ENCODE measurements around the gene SIDT1.

SIDT1 gene

DNA sequence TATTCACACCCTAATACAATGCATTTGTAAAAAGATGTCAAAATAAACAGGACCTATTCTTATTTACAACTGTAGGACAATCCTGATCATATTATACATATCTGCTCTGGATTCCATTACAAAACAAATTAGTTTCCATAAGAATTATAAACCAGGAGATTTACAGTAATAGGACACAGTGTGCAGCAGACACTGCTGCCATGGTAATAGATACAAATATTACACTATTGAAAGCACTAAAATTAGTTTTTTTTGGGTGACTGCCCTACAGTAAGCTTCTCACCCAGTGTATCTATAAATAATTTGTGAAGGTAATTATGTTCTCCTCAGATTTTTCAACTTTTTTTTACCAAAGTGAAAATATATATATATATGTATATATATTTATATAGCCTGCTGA, 116.2 kb downstream of the SIDT1 start:
- Histone ChIP-seq H3K9ac (ENCODE audit: low read depth, low read length) (no peak overlapping the region), H3K4me1 (ENCODE audit: control insufficient read depth, insufficient read depth, low read length) (no peaks in the 10 kb centered on the region), H3K36me3 (ENCODE audit: control insufficient read depth, insufficient read depth, low read length) (no peaks in the 10 kb centered on the region), H3K9me3 (ENCODE audit: control insufficient read depth, insufficient read depth, low read length) (no peaks in the 10 kb centered on the region), H3K4me3 (ENCODE audit: low read depth, low read length) (no peak overlapping the region), H3K27me3 (ENCODE audit: control insufficient read depth, insufficient read depth, low read length) (no peaks in the 10 kb centered on the region)

DNA sequence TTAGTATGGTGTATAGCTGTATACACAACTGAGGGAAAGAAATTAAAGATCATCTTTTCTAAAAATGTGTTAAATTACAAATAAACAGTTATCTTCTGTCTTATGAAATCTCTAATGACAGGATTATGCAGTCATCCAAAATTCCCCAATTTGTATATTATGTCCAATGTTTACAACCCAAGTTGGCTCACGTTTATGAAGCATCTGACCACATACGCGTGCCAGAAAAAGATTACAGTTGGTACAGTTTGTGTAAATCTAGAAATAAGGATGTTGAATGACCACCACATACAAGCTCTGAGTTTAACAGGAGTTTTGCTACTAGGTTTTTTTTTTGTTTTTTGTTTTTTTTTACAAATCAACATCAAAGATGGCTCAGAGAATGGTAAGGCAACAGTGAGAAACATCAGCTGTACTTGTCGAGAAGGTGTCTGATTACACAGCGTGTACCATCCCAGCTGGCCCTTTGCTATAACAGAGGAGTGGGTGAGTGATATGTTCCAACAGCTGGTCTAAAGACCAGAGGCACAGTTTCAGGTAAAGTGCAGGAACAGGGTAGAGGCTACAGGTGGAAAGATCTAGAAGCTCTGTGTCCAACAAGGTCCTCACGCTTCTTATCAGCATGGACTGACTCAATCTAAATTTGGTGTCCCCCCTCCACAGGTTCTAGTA, 117.0 kb downstream of the SIDT1 start:
- Histone ChIP-seq H3K9me3 (ENCODE audit: control insufficient read depth, insufficient read depth, low read length) (no peaks in the 10 kb centered on the region), H3K27me3 (ENCODE audit: control insufficient read depth, insufficient read depth, low read length) (no peaks in the 10 kb centered on the region), H3K36me3 (ENCODE audit: control insufficient read depth, insufficient read depth, low read length) (no peaks in the 10 kb centered on the region), H3K4me1 (ENCODE audit: control insufficient read depth, insufficient read depth, low read length) (no peaks in the 10 kb centered on the region), H3K4me3 (ENCODE audit: low read depth, low read length) (no peak overlapping the region), H3K9ac (ENCODE audit: low read depth, low read length) (no peak overlapping the region)

DNA sequence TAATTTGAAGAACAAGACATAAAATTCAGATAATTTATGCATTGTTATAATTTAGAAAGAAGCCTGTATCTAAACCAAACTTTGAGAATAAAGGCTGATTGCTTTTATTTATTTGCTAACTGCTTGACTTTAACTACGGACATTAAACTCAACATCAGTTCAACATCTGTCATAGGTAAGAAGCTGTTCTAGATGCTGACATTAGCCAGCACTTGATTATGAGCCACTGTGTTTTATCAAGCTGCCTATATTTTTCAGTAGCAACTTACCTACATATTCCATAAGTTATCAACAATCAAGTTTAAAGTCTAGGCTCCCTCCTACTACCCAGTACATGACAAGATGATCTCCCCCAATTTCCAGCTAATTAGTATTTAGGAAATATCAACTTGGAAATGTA, 122.0 kb downstream of the SIDT1 start:
- Histone ChIP-seq H3K9ac (ENCODE audit: low read depth, low read length) (no peak overlapping the region), H3K36me3 (ENCODE audit: control insufficient read depth, insufficient read depth, low read length) (no peaks in the 10 kb centered on the region), H3K27me3 (ENCODE audit: control insufficient read depth, insufficient read depth, low read length) (no peaks in the 10 kb centered on the region), H3K4me3 (ENCODE audit: low read depth, low read length) (no peak overlapping the region), H3K9me3 (ENCODE audit: control insufficient read depth, insufficient read depth, low read length) (no peaks in the 10 kb centered on the region), H3K4me1 (ENCODE audit: control insufficient read depth, insufficient read depth, low read length) (no peaks in the 10 kb centered on the region)

DNA sequence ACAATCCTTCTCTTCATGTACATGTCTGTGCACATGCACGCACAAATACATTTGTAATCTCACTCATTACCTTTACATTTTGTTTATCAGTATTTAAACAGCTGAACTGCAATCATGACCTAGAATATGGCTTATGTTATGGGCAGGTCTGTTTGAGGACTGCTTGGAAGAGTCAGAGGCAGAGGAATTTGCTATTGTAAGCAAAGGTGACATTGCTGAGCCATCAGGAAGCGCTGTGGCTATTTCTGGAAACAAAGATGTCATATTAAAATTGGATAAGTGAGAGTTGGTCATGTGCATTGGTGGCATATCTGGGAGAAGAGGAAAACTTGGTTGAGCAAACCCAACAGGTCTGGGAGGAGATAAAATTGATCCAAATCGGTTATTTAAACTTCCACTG, 122.5 kb downstream of the SIDT1 start:
- H3K9me3 ChIP-seq (ENCODE audit: control insufficient read depth, insufficient read depth, low read length): no peaks in the 10 kb centered on the region
- no peaks in the 10 kb centered on the region for H3K4me1 ChIP-seq (ENCODE audit: control insufficient read depth, insufficient read depth, low read length)
- H3K9ac ChIP-seq (ENCODE audit: low read depth, low read length): no peak overlapping the region
- H3K27me3 ChIP-seq (ENCODE audit: control insufficient read depth, insufficient read depth, low read length): no peaks in the 10 kb centered on the region
- H3K36me3 ChIP-seq (ENCODE audit: control insufficient read depth, insufficient read depth, low read length): no peaks in the 10 kb centered on the region
- H3K4me3 ChIP-seq (ENCODE audit: low read depth, low read length): no peak overlapping the region

DNA sequence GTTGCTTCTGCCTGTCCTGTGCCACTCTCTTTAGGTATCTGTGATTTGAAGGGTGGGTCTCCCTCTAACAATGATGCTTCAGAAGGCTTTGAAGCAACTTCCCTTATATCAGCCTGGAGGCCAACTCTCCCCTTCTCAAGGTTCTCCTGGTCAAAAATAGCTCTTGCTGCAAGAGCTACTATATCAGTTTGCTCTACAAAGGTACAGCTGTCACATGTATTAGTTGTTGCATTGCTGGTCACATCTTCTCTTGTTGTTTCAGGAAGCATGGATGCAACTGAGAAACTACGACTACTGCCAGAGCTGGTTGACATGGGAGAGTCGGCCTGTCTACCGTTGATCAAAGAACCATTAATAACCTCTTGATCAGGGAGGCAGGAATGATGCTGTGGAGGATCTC, 125.8 kb downstream of the SIDT1 start:
- H3K4me3 ChIP-seq (ENCODE audit: low read depth, low read length): no peak overlapping the region
- H3K4me1 ChIP-seq (ENCODE audit: control insufficient read depth, insufficient read depth, low read length): no peaks in the 10 kb centered on the region
- no peaks in the 10 kb centered on the region for H3K27me3 ChIP-seq (ENCODE audit: control insufficient read depth, insufficient read depth, low read length)
- H3K36me3 ChIP-seq (ENCODE audit: control insufficient read depth, insufficient read depth, low read length): no peaks in the 10 kb centered on the region
- H3K9ac ChIP-seq (ENCODE audit: low read depth, low read length): no peak overlapping the region
- no peaks in the 10 kb centered on the region for H3K9me3 ChIP-seq (ENCODE audit: control insufficient read depth, insufficient read depth, low read length)

DNA sequence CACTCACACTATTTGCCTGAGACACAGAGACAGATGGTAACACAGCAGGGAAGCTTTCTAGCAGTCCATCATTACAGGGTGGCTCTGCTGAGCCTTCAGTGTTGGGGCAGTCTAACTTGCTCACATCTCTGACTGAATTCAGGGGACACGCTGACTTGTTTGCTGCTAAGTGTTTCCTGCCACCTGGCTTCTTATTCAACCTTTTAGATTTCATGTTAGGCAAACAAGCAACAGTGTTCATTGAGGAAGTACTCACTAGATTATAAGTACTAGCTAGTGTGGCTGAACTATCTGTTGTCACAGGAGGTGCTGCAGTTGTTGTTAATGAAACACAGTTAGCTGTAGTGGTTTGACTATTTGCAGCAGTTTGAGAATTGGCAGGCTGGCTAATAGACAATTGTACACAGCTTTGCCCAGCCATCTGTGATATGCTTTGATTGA, 126.8 kb downstream of the SIDT1 start:
- Histone ChIP-seq H3K27me3 (ENCODE audit: control insufficient read depth, insufficient read depth, low read length) (no peaks in the 10 kb centered on the region), H3K36me3 (ENCODE audit: control insufficient read depth, insufficient read depth, low read length) (no peaks in the 10 kb centered on the region), H3K4me3 (ENCODE audit: low read depth, low read length) (no peak overlapping the region), H3K9ac (ENCODE audit: low read depth, low read length) (no peak overlapping the region), H3K9me3 (ENCODE audit: control insufficient read depth, insufficient read depth, low read length) (no peaks in the 10 kb centered on the region), H3K4me1 (ENCODE audit: control insufficient read depth, insufficient read depth, low read length) (peaks cover 4% of the 10 kb centered on the region)

DNA sequence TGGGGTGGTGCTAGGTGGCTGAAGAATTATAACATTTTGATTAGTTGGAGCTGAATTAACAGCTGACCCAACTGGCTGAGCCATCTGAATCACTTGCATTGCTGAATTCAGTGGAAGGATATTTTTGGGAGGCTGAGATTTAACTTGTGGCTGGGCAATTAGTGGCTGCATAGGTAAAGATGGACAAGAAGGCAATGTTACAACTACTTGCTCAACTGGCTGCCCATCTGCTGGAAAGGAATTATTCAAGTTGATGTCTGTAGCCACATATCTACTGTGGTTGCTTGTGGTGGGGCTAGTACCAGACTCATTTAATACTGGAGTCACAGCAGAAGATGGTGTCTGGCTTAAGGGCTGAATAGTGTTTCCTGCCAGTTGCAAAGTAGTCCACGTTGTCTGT, 127.6 kb downstream of the SIDT1 start:
- no peak overlapping the region for H3K4me3 ChIP-seq (ENCODE audit: low read depth, low read length)
- H3K4me1 ChIP-seq (ENCODE audit: control insufficient read depth, insufficient read depth, low read length): peaks cover 4% of the 10 kb centered on the region
- H3K36me3 ChIP-seq (ENCODE audit: control insufficient read depth, insufficient read depth, low read length): no peaks in the 10 kb centered on the region
- no peaks in the 10 kb centered on the region for H3K27me3 ChIP-seq (ENCODE audit: control insufficient read depth, insufficient read depth, low read length)
- H3K9ac ChIP-seq (ENCODE audit: low read depth, low read length): no peak overlapping the region
- H3K9me3 ChIP-seq (ENCODE audit: control insufficient read depth, insufficient read depth, low read length): no peaks in the 10 kb centered on the region

DNA sequence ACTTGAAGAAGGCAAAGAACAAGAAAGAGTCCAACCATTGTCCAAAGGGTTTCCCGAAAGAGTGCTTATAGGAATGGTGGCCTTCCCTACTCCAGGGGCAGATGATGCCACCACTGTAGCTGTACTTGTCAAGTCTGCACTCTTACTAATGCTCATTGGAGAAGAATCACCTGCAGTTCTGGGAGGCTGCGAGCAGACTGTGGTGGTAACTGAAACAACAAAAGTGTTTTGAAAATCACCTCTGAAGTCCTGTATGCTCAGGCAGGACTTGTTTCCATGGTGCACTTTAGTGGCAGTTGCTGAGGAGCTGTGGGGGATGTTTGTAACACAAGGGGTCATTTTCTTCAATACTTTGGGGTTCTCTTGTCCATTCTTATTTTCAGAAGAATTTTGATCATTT, 128.1 kb downstream of the SIDT1 start:
- Histone ChIP-seq H3K4me1 (ENCODE audit: control insufficient read depth, insufficient read depth, low read length) (peaks cover 4% of the 10 kb centered on the region), H3K27me3 (ENCODE audit: control insufficient read depth, insufficient read depth, low read length) (no peaks in the 10 kb centered on the region), H3K9ac (ENCODE audit: low read depth, low read length) (no peak overlapping the region), H3K36me3 (ENCODE audit: control insufficient read depth, insufficient read depth, low read length) (no peaks in the 10 kb centered on the region), H3K4me3 (ENCODE audit: low read depth, low read length) (no peak overlapping the region), H3K9me3 (ENCODE audit: control insufficient read depth, insufficient read depth, low read length) (no peaks in the 10 kb centered on the region)

DNA sequence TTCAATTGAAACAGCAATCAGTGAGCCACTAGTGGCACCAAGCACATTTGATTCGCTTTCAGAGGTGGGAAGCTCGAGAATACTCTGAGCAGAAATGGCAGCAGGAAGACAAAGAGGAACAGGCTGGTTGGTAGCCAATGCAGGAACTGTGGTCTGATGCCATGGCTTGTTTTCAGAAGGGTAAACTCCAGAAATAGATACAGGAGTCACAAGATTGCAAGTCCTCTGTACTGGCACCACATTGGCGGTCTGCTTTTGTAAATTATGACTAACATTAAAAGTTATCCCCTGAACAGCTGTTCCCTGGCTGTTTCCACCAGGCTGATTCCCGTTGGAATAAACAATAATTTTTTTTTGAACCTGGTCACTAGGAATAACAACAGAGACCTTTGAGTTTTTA, 128.5 kb downstream of the SIDT1 start:
- Histone ChIP-seq H3K9me3 (ENCODE audit: control insufficient read depth, insufficient read depth, low read length) (no peaks in the 10 kb centered on the region), H3K4me3 (ENCODE audit: low read depth, low read length) (no peak overlapping the region), H3K27me3 (ENCODE audit: control insufficient read depth, insufficient read depth, low read length) (no peaks in the 10 kb centered on the region), H3K36me3 (ENCODE audit: control insufficient read depth, insufficient read depth, low read length) (no peaks in the 10 kb centered on the region), H3K4me1 (ENCODE audit: control insufficient read depth, insufficient read depth, low read length) (peaks cover 4% of the 10 kb centered on the region), H3K9ac (ENCODE audit: low read depth, low read length) (no peak overlapping the region)

DNA sequence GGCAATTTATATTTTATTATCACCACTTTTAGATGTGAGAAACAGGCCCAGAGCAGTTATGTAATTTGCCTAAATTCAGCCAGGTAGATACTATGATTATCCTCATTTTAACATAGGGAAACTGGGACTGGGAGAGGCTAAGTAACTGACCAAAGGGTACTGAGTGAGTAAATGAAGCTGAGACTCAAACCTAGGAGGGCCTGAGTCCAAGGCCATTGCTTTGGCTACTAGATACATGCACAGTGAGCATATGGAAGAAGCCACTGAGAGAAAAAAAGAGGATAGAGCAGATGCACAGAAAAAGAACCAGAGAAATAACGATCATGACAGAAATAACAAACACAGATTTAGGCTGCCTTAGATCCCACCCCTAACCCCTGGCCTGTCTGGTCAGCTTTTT, 130.5 kb downstream of the SIDT1 start:
- Histone ChIP-seq H3K9ac (ENCODE audit: low read depth, low read length) (no peak overlapping the region), H3K36me3 (ENCODE audit: control insufficient read depth, insufficient read depth, low read length) (no peaks in the 10 kb centered on the region), H3K4me3 (ENCODE audit: low read depth, low read length) (no peak overlapping the region), H3K4me1 (ENCODE audit: control insufficient read depth, insufficient read depth, low read length) (peaks cover 4% of the 10 kb centered on the region), H3K9me3 (ENCODE audit: control insufficient read depth, insufficient read depth, low read length) (no peaks in the 10 kb centered on the region), H3K27me3 (ENCODE audit: control insufficient read depth, insufficient read depth, low read length) (no peaks in the 10 kb centered on the region)

DNA sequence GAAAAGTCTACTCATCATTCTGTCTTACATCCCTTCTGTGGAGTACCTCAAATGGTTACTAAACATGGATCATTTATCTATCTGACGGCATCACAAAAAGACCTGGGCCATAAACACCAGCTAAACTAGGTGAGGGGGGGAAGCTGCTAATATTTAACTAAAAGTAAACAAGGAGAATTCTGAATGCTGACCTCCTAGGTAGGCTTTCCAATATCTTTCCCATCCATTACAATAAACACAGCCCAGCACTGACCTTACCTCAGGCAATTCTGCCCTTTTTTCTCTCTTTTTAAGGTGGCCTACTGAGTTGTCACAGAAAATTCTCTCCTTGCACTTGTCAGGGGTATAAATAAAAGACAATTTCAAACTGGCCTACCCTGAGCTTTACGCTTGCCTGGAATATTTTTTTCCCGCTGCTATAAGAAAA, 131.0 kb downstream of the SIDT1 start:
- no peak overlapping the region for H3K9ac ChIP-seq (ENCODE audit: low read depth, low read length)
- no peak overlapping the region for H3K4me3 ChIP-seq (ENCODE audit: low read depth, low read length)
- H3K27me3 ChIP-seq (ENCODE audit: control insufficient read depth, insufficient read depth, low read length): no peaks in the 10 kb centered on the region
- no peaks in the 10 kb centered on the region for H3K9me3 ChIP-seq (ENCODE audit: control insufficient read depth, insufficient read depth, low read length)
- peaks cover 8% of the 10 kb centered on the region for H3K4me1 ChIP-seq (ENCODE audit: control insufficient read depth, insufficient read depth, low read length)
- no peaks in the 10 kb centered on the region for H3K36me3 ChIP-seq (ENCODE audit: control insufficient read depth, insufficient read depth, low read length)

DNA sequence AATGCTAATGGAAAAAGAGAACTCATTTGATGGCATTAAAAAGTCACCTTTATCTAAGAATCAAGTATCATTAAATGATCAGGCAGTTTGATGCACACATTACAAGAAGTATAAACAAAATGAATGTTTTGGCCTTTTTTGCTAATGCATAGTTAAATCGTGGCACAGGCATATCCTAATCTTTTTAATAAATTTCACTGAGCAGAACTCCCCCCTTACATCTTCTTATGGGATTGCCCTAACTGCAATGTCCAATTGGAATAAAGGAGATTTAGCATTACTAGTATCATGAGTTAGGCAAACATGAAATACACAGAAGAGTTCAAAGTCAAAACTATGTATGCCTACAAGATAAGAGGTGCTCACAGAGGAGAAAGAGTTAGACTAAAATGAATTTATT, 131.4 kb downstream of the SIDT1 start:
- no peak overlapping the region for H3K4me3 ChIP-seq (ENCODE audit: low read depth, low read length)
- H3K9me3 ChIP-seq (ENCODE audit: control insufficient read depth, insufficient read depth, low read length): no peaks in the 10 kb centered on the region
- peaks cover 10% of the 10 kb centered on the region for H3K4me1 ChIP-seq (ENCODE audit: control insufficient read depth, insufficient read depth, low read length)
- no peaks in the 10 kb centered on the region for H3K27me3 ChIP-seq (ENCODE audit: control insufficient read depth, insufficient read depth, low read length)
- no peaks in the 10 kb centered on the region for H3K36me3 ChIP-seq (ENCODE audit: control insufficient read depth, insufficient read depth, low read length)
- no peak overlapping the region for H3K9ac ChIP-seq (ENCODE audit: low read depth, low read length)
